HCT116 (cell line): ENCODE data around the gene SRGN. TPM values are rescaled to one million over a fixed set of nuclear protein-coding genes. Genes with fewer than 3 reads are reported as not detected.
A peak's percentile ranks its signal among the peaks of the same experiment; 100 is the strongest.

Source experiments
- ATAC-seq: fragments of 200-7000 bp; cut with Tn5 transposase; 2 replicates; pipeline ENCODE4 v1.9.1; 2020; ENCODE audit warnings: mild to moderate bottlenecking, moderate library complexity
- BruUV-seq: library from RNA; stranded (reverse); fragments of 400-500 nt; replicated peaks from 2 replicates; lab custom pipeline; 2021; lab: Mats Ljungman, UMichigan
- CTCF ChIA-PET: fragments of 300-600 bp; sonication (Branson Sonifier 250); formaldehyde crosslinking; loops from one replicate; lab custom pipeline; 2021; ENCODE audit warnings: antibody characterized with exemption; lab: Charles Lee
- POLR2A ChIA-PET: fragments of 300-600, 350-600 bp; sonication (Branson Sonifier 250); formaldehyde crosslinking; loops from one replicate; lab custom pipeline; 2021; ENCODE audit warnings: antibody characterized with exemption; lab: Charles Lee
- RAD21 ChIA-PET, 2 experiments: fragments of 300-600 bp; sonication (Branson Sonifier 250); formaldehyde crosslinking; loops; one replicate each; lab custom pipeline; 2023; ENCODE audit warnings: low total read pairs in 2 of 2; ENCODE audit not compliant: uncharacterized antibody in 2 of 2, unreplicated experiment in 2 of 2, low non-redundant PET in 1 of 2; lab: Charles Lee
- DNase-seq: peaks from one replicate; pipeline ENCODE4 v3.0.0-alpha.2; 2010; ENCODE audit warnings: low read depth, low spot score
- H2AFZ ChIP-seq: fragments of 200-600 bp; shearing (Covaris generic), sonication (generic); 2 replicates; pipeline ENCODE4 v1.6.1; 2017; ENCODE audit warnings: low read depth, mixed run types, mixed read lengths, antibody characterized with exemption, low read length; ENCODE audit not compliant: poor library complexity, severe bottlenecking
- H3K27ac ChIP-seq: 2 replicates; pipeline ENCODE4 v1.5.1; 2012; ENCODE audit warnings: low read depth, low read length
- H3K27me3 ChIP-seq: fragments of 200-600 bp; sonication (generic); 2 replicates; pipeline ENCODE4 v1.6.1; 2016; ENCODE audit warnings: mixed run types, low read length, mixed read lengths; ENCODE audit not compliant: insufficient read depth
- H3K36me3 ChIP-seq, 2 experiments: fragments of 200-500 bp in 1 of 2; fragments of 200-600 bp in 1 of 2; sonication (Bioruptor generic) in 1 of 2; sonication (generic) in 1 of 2; 2 replicates each; pipeline versions ENCODE4 v1.5.1 to v1.6.1; 2014 to 2016; ENCODE audit warnings: low read length in 2 of 2, inconsistent platforms in 1 of 2, mixed read lengths in 1 of 2, mixed run types in 1 of 2; ENCODE audit not compliant: insufficient read depth in 2 of 2, control insufficient read depth in 1 of 2
- H3K4me1 ChIP-seq, 2 experiments: fragments of 200-600 bp in 1 of 2; sonication (generic) in 1 of 2; 2 replicates each; pipeline versions ENCODE4 v1.5.1 to v1.6.1; 2012 to 2017; ENCODE audit warnings: low read length in 2 of 2, inconsistent platforms in 1 of 2, mild to moderate bottlenecking in 1 of 2, mixed read lengths in 1 of 2, mixed run types in 1 of 2, moderate library complexity in 1 of 2; ENCODE audit not compliant: insufficient read depth in 2 of 2, control insufficient read depth in 1 of 2
- H3K4me2 ChIP-seq: fragments of 200-600 bp; sonication (generic); 2 replicates; pipeline ENCODE4 v1.6.1; 2017; ENCODE audit warnings: mixed run types, low read length, mixed read lengths
- H3K4me3 ChIP-seq, 2 experiments: fragments of 200-600 bp in 1 of 2; sonication (generic) in 1 of 2; replicated peaks in 1 of 2; 2 replicates each; pipeline ENCODE4 v1.5.1; 2011 to 2016; ENCODE audit warnings: low read length in 2 of 2, control low read depth in 1 of 2, low read depth in 1 of 2, mild to moderate bottlenecking in 1 of 2, mixed read lengths in 1 of 2, mixed run types in 1 of 2
- H3K79me2 ChIP-seq: fragments of 200-600 bp; sonication (generic); 2 replicates; pipeline ENCODE4 v1.6.1; 2017; ENCODE audit warnings: mild to moderate bottlenecking, mixed run types, low read length, moderate library complexity, mixed read lengths; ENCODE audit not compliant: insufficient read depth
- H3K9ac ChIP-seq: fragments of 200-600 bp; sonication (generic); 2 replicates; pipeline ENCODE4 v1.6.1; 2016; ENCODE audit warnings: low read length, mixed read lengths
- H3K9me2 ChIP-seq: fragments of 200-600 bp; sonication (generic), shearing (Covaris generic); 2 replicates; pipeline ENCODE4 v1.6.1; 2017; ENCODE audit warnings: mixed run types, mild to moderate bottlenecking, moderate library complexity; ENCODE audit not compliant: insufficient read depth
- H3K9me3 ChIP-seq, 2 experiments: fragments of 200-500 bp in 1 of 2; fragments of 200-600 bp in 1 of 2; sonication (Bioruptor generic) in 1 of 2; sonication (generic) in 1 of 2; 2 replicates each; pipeline ENCODE4 v1.6.1; 2014 to 2017; ENCODE audit warnings: low read length in 2 of 2, mixed read lengths in 2 of 2, inconsistent platforms in 1 of 2, low read depth in 1 of 2, mild to moderate bottlenecking in 1 of 2, mixed run types in 1 of 2, moderate library complexity in 1 of 2; ENCODE audit not compliant: control insufficient read depth in 1 of 2, insufficient read depth in 1 of 2
- H4K20me1 ChIP-seq: fragments of 200-600 bp; sonication (generic), shearing (Covaris generic); 2 replicates; pipeline ENCODE4 v1.6.1; 2017; ENCODE audit warnings: mixed run types, mild to moderate bottlenecking, moderate library complexity; ENCODE audit not compliant: insufficient read depth
- CEBPB ChIP-seq: IDR thresholded peaks from 2 replicates; pipeline ENCODE4 v1.6.1; 2012; ENCODE audit warnings: low read depth
- CTCF ChIP-seq, 3 experiments: fragments of 200-600 bp in 1 of 3; sonication (generic) in 1 of 3; IDR thresholded peaks in 2 of 3; conservative IDR thresholded peaks in 1 of 3; 2 replicates each; pipeline ENCODE4 v1.5.1; 2012 to 2017; ENCODE audit warnings: low read depth in 2 of 3, low read length in 2 of 3, antibody characterized with exemption in 1 of 3, borderline replicate concordance in 1 of 3, control low read depth in 1 of 3, mild to moderate bottlenecking in 1 of 3, mixed read lengths in 1 of 3, mixed run types in 1 of 3, moderate library complexity in 1 of 3; ENCODE audit not compliant: insufficient read depth in 1 of 3
- EGR1 ChIP-seq: IDR thresholded peaks from 2 replicates; pipeline ENCODE4 v1.6.1; 2012; ENCODE audit warnings: low read depth
- ELF1 ChIP-seq: IDR thresholded peaks from 2 replicates; pipeline ENCODE4 v1.6.1; 2012; ENCODE audit warnings: low read depth, borderline replicate concordance
- EZH2phosphoT487 ChIP-seq: fragments of 200-600 bp; IDR thresholded peaks from 2 replicates; pipeline ENCODE4 v1.6.1; 2018; ENCODE audit warnings: antibody characterized with exemption, borderline replicate concordance
- FOSL1 ChIP-seq: IDR thresholded peaks from 2 replicates; pipeline ENCODE4 v1.6.1; 2012; ENCODE audit warnings: low read depth
- JUND ChIP-seq: IDR thresholded peaks from 2 replicates; pipeline ENCODE4 v1.6.1; 2012
- MAX ChIP-seq: IDR thresholded peaks from 2 replicates; pipeline ENCODE4 v1.6.1; 2012
- RAD21 ChIP-seq: IDR thresholded peaks from 2 replicates; pipeline ENCODE4 v1.6.1; 2012; ENCODE audit warnings: low read depth, mild to moderate bottlenecking
- SIN3A ChIP-seq: IDR thresholded peaks from 2 replicates; pipeline ENCODE4 v1.6.1; 2012; ENCODE audit warnings: low read depth
- SP1 ChIP-seq: IDR thresholded peaks from 2 replicates; pipeline ENCODE4 v1.6.1; 2012; ENCODE audit warnings: low read depth
- SRF ChIP-seq: IDR thresholded peaks from 2 replicates; pipeline ENCODE4 v1.6.1; 2012; ENCODE audit warnings: low read depth
- TCF7L2 ChIP-seq: IDR thresholded peaks from 2 replicates; pipeline ENCODE4 v1.7.0; 2011; ENCODE audit warnings: borderline replicate concordance, inconsistent platforms; ENCODE audit not compliant: insufficient read depth, insufficient read length; ENCODE audit errors: extremely low read depth
- ZFX ChIP-seq: fragments of 450-650 bp; IDR thresholded peaks from 2 replicates; pipeline ENCODE4 v1.6.1; 2017
- ZNF274 ChIP-seq: fragments of 200-500 bp; sonication (Bioruptor generic); IDR thresholded peaks from 2 replicates; pipeline ENCODE4 v1.6.1; 2014; ENCODE audit warnings: mild to moderate bottlenecking, low read depth, low read length, inconsistent platforms
- intact Hi-C: fragments of 100-400 bp; cut with micrococcal nuclease; formaldehyde crosslinking; loops from 2 replicates; pipeline ENCODE4 v1.10.0; 2022
- total RNA-seq: library from RNA; stranded (reverse); gene quantifications from one replicate; pipeline ENCODE4 v1.2.1, GENCODE V29; 2021; ENCODE audit not compliant: unreplicated experiment

The SRGN gene
- total RNA-seq, 1 experiment from 2014 or later: 1.8 TPM

- peak; percentile 69 for ATAC-seq
- ChIA-PET POLR2A (no interaction called here), CTCF (no interaction called here), RAD21 (no interaction called here)
- Histone ChIP-seq H3K9ac (peak overlapping the region; percentile 83), H3K79me2 (peaks cover 42% of the 10 kb centered on the region), H2AFZ (peak overlapping the region; percentile 65), H4K20me1 (no peaks in the 10 kb centered on the region), H3K9me3 (no peaks in the 10 kb centered on the region), H3K36me3 (no peaks in the 10 kb centered on the region), H3K4me1 (peaks cover 6 to 14% of the 10 kb centered on the region in 2 experiments; a peak in 3 of 4 replicates), H3K4me3 (peak overlapping the region; percentile 68 to 84), H3K27ac (peak overlapping the region; percentile 75), H3K9me2 (no peaks in the 10 kb centered on the region), H3K27me3 (no peaks in the 10 kb centered on the region), H3K4me2 (peak overlapping the region; percentile 95)
- peak; percentile 41 for DNase-seq
- peak in 2 of 3 experiments; percentile 25 to 41; a peak in 3 of 6 replicates for TF ChIP-seq CTCF (IDR thresholded peaks at IDR 0.05 in 2 of 3, conservative IDR thresholded peaks at IDR 0.05 in 1 of 3; ENCODE audit: borderline replicate concordance in 1 of 3, insufficient read depth in 1 of 3, low read depth in 2 of 3, low read length in 2 of 3)
- no peak for TF ChIP-seq MAX
- peak; percentile 56; the same call in 1 of the 2 replicates for TF ChIP-seq RAD21
- BruUV-seq: TSS peak; percentile 99
- intact Hi-C loops: loop anchor here (5.0 kb wide), 1 partner anchor 316 kb away; no protein-coding TSS in a partner anchor
Observed at GRCh38 chr10:69123306-69123746, 35.4 kb downstream of the SRGN start.

- DNase-seq: peak; percentile 94
- Histone ChIP-seq H2AFZ (peak within 1 kb of the TSS; percentile 65), H3K4me3 (peak within 1 kb of the TSS; percentile 68 to 84), H3K9me2 (no peaks in the 10 kb centered on the region), H3K4me2 (peak within 1 kb of the TSS; percentile 95), H3K36me3 (no peaks in the 10 kb centered on the region), H3K27ac (peak within 1 kb of the TSS; percentile 75), H4K20me1 (no peaks in the 10 kb centered on the region), H3K9me3 (no peaks in the 10 kb centered on the region), H3K9ac (peak within 1 kb of the TSS; percentile 83), H3K27me3 (no peaks in the 10 kb centered on the region), H3K79me2 (peaks cover 48% of the 10 kb centered on the region), H3K4me1 (peaks cover 6 to 14% of the 10 kb centered on the region in 2 experiments; a peak in 3 of 4 replicates)
- ChIA-PET POLR2A (no interaction called here), CTCF (no interaction called here), RAD21 (no interaction called here)
- no TSS peak for BruUV-seq
- peak; percentile 91 for ATAC-seq
- intact Hi-C loops: loop anchor here (5.0 kb wide), 1 partner anchor 317 kb away; no protein-coding TSS in a partner anchor
- TF ChIP-seq SP1 (peak; percentile 85), ZFX (peak; percentile 86), TCF7L2 (no peak), CEBPB (no peak), ZNF274 (no peak), FOSL1 (no peak), EZH2phosphoT487 (no peak), SRF (no peak), JUND (no peak), EGR1 (peak; percentile 99), SIN3A (no peak), ELF1 (no peak), CTCF (IDR thresholded peaks at IDR 0.05 in 2 of 3, conservative IDR thresholded peaks at IDR 0.05 in 1 of 3; ENCODE audit: borderline replicate concordance in 1 of 3, insufficient read depth in 1 of 3, low read depth in 2 of 3, low read length in 2 of 3) (peak in 1 of 3 experiments; percentile 27; a peak in 1 of 6 replicates)
Observed at GRCh38 chr10:69123747-69124562, 36.1 kb downstream of the SRGN start, which contains the start of gene VPS26A. Gene VPS26A (plus strand): TSS chr10:69124178. CDS start chr10:69124278, 100 bp downstream.
